A549 (cell line): ENCODE measurements around the gene OSBPL9.

Experiments used
- BHLHE40 ChIP-seq: IDR thresholded peaks from 2 replicates; pipeline ENCODE4 v1.6.1; 2012; ENCODE audit warnings: low read depth, low read length, inconsistent platforms
- CHD4 ChIP-seq: fragments of 200-600 bp; sonication (generic); IDR thresholded peaks from 2 replicates; pipeline ENCODE4 v1.6.1; 2016; ENCODE audit warnings: antibody characterized with exemption, mild to moderate bottlenecking, borderline replicate concordance
- CTCF ChIP-seq: fragments of >200 bp; sonication (Bioruptor Twin); formaldehyde crosslinking; IDR thresholded peaks from 3 replicates; pipeline ENCODE4 v1.5.1; 2016
- E2F6 ChIP-seq: IDR thresholded peaks from 2 replicates; pipeline ENCODE4 v1.6.1; 2012; ENCODE audit warnings: low read depth, borderline replicate concordance
- EP300 ChIP-seq, 2 experiments: fragments of >200 bp; sonication (Bioruptor Twin); formaldehyde crosslinking; IDR thresholded peaks; 2 replicates in 1 of 2; 3 replicates in 1 of 2; pipeline ENCODE4 v1.6.1; 2016 to 2017
- MYC ChIP-seq: IDR thresholded peaks from 2 replicates; pipeline ENCODE4 v1.6.1; 2012; ENCODE audit warnings: mild to moderate bottlenecking, inconsistent platforms, low read length, improper control_type of control experiment, borderline replicate concordance
- POLR2A ChIP-seq: IDR thresholded peaks from 2 replicates; pipeline ENCODE4 v1.6.1; 2012; ENCODE audit warnings: mild to moderate bottlenecking, low read length
- RCOR1 ChIP-seq: fragments of 150-350 bp; IDR thresholded peaks from 2 replicates; pipeline ENCODE4 v1.6.1; 2014; ENCODE audit warnings: antibody characterized with exemption, low read length, low read depth
- REST ChIP-seq: fragments of 200-600 bp; sonication (generic); IDR thresholded peaks from 2 replicates; pipeline ENCODE4 v1.6.1; 2016; ENCODE audit warnings: antibody characterized with exemption, mild to moderate bottlenecking, moderate library complexity
- RFX5 ChIP-seq: fragments of 450-650 bp; IDR thresholded peaks from 2 replicates; pipeline ENCODE4 v1.7.1; 2014; ENCODE audit warnings: antibody characterized with exemption, mild to moderate bottlenecking, moderate library complexity
- USF2 ChIP-seq: fragments of 450-650 bp; IDR thresholded peaks from 2 replicates; pipeline ENCODE4 v1.6.1; 2014; ENCODE audit warnings: antibody characterized with exemption
- ZSCAN20 ChIP-seq: fragments of 250-450 bp; sonication (Bioruptor Pico); IDR thresholded peaks from 2 replicates; pipeline ENCODE4 v1.8.0; 2022; ENCODE audit warnings: mild to moderate bottlenecking, moderate library complexity

- TF ChIP-seq BHLHE40 (no peak), POLR2A (no peak), REST (no peak), EP300 (IDR thresholded peaks at IDR 0.05) (no peak), CTCF (no peak), MYC (no peak), RFX5 (no peak), CHD4 (no peak), RCOR1 (no peak), USF2 (no peak), E2F6 (no peak), ZSCAN20 (CRISPR knock-in tag) (no peak)
These were observed 27.1 kb downstream of the OSBPL9 start for GRCh38 chr1:51644020-51644419.
